ENCODE results near the gene ZDHHC14. TPM values are rescaled to one million over a fixed set of nuclear protein-coding genes. Genes with fewer than 3 reads are reported as not detected.

ZDHHC14 gene
- total and polyA plus RNA-seq, 2 experiments from 2014 or later, result 3.0 to 7.4 TPM

DNA sequence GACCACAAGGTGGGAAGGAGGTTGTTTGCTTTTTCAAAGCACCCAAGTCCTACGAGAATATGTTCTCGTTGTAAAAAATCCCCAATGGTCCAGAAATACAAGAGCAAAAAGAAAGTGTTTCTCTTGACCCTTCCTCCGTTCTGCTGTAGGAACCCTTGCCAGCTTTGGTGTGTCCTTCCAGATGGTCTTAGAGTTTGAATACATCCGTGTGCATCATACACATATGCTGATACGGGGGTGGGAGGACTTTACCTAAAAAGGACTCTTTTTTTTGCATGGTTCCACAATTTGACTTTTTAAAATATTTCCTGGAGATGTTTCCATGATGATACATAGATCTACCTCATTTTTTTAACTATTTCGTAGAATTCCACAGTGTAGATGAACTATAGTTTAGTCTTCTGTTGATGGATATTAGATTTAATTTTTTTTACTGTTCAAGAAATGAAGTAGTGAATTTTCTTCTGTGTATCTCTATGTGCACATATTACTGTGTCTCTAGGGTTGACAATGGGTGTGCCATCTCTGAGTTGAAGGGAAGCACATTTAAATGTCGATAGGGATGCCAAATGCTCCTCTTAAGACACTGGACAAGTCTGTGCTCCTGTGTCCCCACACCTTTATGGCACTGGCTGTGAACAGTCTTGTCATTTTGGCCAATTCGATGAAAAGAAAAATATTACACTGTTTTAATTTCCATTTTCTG is 259.9 kb downstream of the ZDHHC14 start (continued):
- TF ChIP-seq, protein P1, sequence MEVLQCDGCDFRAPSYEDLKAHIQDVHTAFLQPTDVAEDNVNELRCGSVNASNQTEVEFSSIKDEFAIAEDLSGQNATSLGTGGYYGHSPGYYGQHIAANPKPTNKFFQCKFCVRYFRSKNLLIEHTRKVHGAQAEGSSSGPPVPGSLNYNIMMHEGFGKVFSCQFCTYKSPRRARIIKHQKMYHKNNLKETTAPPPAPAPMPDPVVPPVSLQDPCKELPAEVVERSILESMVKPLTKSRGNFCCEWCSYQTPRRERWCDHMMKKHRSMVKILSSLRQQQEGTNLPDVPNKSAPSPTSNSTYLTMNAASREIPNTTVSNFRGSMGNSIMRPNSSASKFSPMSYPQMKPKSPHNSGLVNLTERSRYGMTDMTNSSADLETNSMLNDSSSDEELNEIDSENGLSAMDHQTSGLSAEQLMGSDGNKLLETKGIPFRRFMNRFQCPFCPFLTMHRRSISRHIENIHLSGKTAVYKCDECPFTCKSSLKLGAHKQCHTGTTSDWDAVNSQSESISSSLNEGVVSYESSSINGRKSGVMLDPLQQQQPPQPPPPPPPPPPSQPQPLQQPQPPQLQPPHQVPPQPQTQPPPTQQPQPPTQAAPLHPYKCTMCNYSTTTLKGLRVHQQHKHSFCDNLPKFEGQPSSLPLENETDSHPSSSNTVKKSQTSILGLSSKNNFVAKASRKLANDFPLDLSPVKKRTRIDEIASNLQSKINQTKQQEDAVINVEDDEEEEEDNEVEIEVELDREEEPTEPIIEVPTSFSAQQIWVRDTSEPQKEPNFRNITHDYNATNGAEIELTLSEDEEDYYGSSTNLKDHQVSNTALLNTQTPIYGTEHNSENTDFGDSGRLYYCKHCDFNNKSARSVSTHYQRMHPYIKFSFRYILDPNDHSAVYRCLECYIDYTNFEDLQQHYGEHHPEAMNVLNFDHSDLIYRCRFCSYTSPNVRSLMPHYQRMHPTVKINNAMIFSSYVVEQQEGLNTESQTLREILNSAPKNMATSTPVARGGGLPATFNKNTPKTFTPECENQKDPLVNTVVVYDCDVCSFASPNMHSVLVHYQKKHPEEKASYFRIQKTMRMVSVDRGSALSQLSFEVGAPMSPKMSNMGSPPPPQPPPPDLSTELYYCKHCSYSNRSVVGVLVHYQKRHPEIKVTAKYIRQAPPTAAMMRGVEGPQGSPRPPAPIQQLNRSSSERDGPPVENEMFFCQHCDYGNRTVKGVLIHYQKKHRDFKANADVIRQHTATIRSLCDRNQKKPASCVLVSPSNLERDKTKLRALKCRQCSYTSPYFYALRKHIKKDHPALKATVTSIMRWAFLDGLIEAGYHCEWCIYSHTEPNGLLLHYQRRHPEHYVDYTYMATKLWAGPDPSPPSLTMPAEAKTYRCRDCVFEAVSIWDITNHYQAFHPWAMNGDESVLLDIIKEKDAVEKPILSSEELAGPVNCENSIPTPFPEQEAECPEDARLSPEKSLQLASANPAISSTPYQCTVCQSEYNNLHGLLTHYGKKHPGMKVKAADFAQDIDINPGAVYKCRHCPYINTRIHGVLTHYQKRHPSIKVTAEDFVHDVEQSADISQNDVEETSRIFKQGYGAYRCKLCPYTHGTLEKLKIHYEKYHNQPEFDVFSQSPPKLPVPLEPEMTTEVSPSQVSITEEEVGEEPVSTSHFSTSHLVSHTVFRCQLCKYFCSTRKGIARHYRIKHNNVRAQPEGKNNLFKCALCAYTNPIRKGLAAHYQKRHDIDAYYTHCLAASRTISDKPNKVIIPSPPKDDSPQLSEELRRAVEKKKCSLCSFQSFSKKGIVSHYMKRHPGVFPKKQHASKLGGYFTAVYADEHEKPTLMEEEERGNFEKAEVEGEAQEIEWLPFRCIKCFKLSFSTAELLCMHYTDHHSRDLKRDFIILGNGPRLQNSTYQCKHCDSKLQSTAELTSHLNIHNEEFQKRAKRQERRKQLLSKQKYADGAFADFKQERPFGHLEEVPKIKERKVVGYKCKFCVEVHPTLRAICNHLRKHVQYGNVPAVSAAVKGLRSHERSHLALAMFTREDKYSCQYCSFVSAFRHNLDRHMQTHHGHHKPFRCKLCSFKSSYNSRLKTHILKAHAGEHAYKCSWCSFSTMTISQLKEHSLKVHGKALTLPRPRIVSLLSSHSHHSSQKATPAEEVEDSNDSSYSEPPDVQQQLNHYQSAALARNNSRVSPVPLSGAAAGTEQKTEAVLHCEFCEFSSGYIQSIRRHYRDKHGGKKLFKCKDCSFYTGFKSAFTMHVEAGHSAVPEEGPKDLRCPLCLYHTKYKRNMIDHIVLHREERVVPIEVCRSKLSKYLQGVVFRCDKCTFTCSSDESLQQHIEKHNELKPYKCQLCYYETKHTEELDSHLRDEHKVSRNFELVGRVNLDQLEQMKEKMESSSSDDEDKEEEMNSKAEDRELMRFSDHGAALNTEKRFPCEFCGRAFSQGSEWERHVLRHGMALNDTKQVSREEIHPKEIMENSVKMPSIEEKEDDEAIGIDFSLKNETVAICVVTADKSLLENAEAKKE (CRISPR knock-in tag; IDR thresholded peaks at IDR 0.05), result no peak
- TF ChIP-seq, protein P2, sequence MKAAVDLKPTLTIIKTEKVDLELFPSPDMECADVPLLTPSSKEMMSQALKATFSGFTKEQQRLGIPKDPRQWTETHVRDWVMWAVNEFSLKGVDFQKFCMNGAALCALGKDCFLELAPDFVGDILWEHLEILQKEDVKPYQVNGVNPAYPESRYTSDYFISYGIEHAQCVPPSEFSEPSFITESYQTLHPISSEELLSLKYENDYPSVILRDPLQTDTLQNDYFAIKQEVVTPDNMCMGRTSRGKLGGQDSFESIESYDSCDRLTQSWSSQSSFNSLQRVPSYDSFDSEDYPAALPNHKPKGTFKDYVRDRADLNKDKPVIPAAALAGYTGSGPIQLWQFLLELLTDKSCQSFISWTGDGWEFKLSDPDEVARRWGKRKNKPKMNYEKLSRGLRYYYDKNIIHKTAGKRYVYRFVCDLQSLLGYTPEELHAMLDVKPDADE (IDR thresholded peaks at IDR 0.05), result no peak
- no peak for TF ChIP-seq JUNB (IDR thresholded peaks at IDR 0.05; ENCODE audit: unreplicated experiment)
- TF ChIP-seq ZNF331 (CRISPR knock-in tag; IDR thresholded peaks at IDR 0.05; ENCODE audit: low read depth), result no peak
- TF ChIP-seq POLR2AphosphoS5 (IDR thresholded peaks at IDR 0.05; ENCODE audit: low read depth), result no peak
- TF ChIP-seq EZH2 (IDR thresholded peaks at IDR 0.05; ENCODE audit: low read depth, unreplicated experiment), result no peak
- no peak for TF ChIP-seq CREB1 (CRISPR knock-in tag; IDR thresholded peaks at IDR 0.05; ENCODE audit: low read depth)
- TF ChIP-seq, protein P3, sequence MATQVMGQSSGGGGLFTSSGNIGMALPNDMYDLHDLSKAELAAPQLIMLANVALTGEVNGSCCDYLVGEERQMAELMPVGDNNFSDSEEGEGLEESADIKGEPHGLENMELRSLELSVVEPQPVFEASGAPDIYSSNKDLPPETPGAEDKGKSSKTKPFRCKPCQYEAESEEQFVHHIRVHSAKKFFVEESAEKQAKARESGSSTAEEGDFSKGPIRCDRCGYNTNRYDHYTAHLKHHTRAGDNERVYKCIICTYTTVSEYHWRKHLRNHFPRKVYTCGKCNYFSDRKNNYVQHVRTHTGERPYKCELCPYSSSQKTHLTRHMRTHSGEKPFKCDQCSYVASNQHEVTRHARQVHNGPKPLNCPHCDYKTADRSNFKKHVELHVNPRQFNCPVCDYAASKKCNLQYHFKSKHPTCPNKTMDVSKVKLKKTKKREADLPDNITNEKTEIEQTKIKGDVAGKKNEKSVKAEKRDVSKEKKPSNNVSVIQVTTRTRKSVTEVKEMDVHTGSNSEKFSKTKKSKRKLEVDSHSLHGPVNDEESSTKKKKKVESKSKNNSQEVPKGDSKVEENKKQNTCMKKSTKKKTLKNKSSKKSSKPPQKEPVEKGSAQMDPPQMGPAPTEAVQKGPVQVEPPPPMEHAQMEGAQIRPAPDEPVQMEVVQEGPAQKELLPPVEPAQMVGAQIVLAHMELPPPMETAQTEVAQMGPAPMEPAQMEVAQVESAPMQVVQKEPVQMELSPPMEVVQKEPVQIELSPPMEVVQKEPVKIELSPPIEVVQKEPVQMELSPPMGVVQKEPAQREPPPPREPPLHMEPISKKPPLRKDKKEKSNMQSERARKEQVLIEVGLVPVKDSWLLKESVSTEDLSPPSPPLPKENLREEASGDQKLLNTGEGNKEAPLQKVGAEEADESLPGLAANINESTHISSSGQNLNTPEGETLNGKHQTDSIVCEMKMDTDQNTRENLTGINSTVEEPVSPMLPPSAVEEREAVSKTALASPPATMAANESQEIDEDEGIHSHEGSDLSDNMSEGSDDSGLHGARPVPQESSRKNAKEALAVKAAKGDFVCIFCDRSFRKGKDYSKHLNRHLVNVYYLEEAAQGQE (IDR thresholded peaks at IDR 0.05; ENCODE audit: unreplicated experiment), result no peak
- TF ChIP-seq STAT1 (IDR thresholded peaks at IDR 0.05; ENCODE audit: unreplicated experiment), result no peak
